ENCODE data around the gene FBXW7.

Gene FBXW7

DNA sequence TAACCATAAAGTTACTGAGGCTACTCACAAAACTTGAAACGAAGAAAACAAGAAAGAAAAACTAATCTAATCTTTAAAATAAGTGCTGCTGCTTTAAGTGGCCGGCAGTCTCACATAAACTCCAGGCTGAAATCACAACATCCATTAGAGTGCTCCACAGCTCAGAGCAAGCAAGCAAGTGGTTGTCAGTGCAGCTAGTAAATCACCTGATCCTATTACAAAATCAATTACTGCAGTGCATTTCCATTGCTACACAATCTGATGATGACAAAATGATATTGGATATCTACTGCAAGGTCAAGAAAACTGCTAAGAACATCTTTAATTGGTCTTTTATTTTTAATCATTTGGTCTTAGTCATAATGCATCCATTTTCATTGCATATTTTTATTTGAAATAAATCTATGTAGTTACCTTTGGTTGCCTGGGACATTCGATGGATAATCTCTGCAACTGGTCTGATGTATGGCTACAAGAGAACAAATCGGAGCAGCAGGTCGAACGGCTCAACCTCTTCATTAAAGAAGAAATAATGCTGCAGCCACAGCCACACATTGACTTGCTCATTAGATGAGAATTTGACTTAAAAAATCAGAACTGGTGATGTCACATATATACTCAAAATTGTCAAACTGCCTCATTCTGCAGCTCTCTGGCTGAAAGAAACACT, 87.7 kb downstream of the FBXW7 start:
- Histone ChIP-seq H3K36me3 (ENCODE audit: insufficient read depth, low read length) (no peaks in the 10 kb centered on the region), H3F3A (ENCODE audit: low read depth) (no peaks in the 10 kb centered on the region), H4K20me1 (ENCODE audit: insufficient read depth, low read length, poor library complexity, severe bottlenecking) (peaks cover 3% of the 10 kb centered on the region), H3K4me1 (ENCODE audit: insufficient read depth, low read length, poor library complexity, severe bottlenecking) (peaks cover 5% of the 10 kb centered on the region), H3K9me2 (replicated peaks; ENCODE audit: low read depth, low read length) (no peaks in the 10 kb centered on the region), H2AFZ (ENCODE audit: low read length) (no peak overlapping the region), H3K27me3 (ENCODE audit: insufficient read depth, low read length, poor library complexity, severe bottlenecking) (no peaks in the 10 kb centered on the region), H3K9me3 (ENCODE audit: insufficient read depth, low read depth, low read length) (no peaks in the 10 kb centered on the region), H3K4me3 (ENCODE audit: low read length, poor library complexity, severe bottlenecking) (no peak overlapping the region), H3K79me2 (ENCODE audit: insufficient read depth, low read length) (peaks cover 33% of the 10 kb centered on the region), H3K9ac (ENCODE audit: low read depth, low read length, poor library complexity, severe bottlenecking) (no peak overlapping the region), H3K4me2 (ENCODE audit: low read depth, low read length, poor library complexity, severe bottlenecking) (no peak overlapping the region)
- TF ChIP-seq, protein P1, sequence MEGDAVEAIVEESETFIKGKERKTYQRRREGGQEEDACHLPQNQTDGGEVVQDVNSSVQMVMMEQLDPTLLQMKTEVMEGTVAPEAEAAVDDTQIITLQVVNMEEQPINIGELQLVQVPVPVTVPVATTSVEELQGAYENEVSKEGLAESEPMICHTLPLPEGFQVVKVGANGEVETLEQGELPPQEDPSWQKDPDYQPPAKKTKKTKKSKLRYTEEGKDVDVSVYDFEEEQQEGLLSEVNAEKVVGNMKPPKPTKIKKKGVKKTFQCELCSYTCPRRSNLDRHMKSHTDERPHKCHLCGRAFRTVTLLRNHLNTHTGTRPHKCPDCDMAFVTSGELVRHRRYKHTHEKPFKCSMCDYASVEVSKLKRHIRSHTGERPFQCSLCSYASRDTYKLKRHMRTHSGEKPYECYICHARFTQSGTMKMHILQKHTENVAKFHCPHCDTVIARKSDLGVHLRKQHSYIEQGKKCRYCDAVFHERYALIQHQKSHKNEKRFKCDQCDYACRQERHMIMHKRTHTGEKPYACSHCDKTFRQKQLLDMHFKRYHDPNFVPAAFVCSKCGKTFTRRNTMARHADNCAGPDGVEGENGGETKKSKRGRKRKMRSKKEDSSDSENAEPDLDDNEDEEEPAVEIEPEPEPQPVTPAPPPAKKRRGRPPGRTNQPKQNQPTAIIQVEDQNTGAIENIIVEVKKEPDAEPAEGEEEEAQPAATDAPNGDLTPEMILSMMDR (conservative IDR thresholded peaks at IDR 0.05; ENCODE audit: low read length), result no peak
- TF ChIP-seq EZH2phosphoT487 (IDR thresholded peaks at IDR 0.05; ENCODE audit: borderline replicate concordance), result no peak

DNA sequence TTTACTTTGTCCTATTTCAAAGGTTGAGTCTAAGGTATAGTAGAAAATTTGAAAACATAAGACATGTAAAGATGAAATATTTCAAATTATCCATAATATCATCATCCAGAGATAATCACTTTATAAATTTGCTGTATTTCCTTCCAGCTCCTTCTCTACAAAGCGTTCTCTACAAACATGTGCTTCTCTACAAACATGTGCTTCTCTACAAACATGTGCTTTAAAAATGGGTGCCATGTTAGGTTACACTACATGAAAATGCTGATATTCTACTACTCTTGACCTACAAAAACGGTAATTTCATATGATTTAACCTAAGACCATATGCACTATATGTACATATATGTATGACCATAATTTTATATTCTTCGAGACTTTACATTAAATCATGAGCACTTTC, 92.0 kb downstream of the FBXW7 start:
- Histone ChIP-seq H3K79me2 (ENCODE audit: insufficient read depth, low read length) (peaks cover 41% of the 10 kb centered on the region), H3K9me3 (ENCODE audit: insufficient read depth, low read depth, low read length) (no peaks in the 10 kb centered on the region), H3K4me1 (ENCODE audit: insufficient read depth, low read length, poor library complexity, severe bottlenecking) (no peaks in the 10 kb centered on the region), H3K4me3 (ENCODE audit: low read length, poor library complexity, severe bottlenecking) (no peak overlapping the region), H4K20me1 (ENCODE audit: insufficient read depth, low read length, poor library complexity, severe bottlenecking) (no peaks in the 10 kb centered on the region), H2AFZ (ENCODE audit: low read length) (no peak overlapping the region), H3K36me3 (ENCODE audit: insufficient read depth, low read length) (no peaks in the 10 kb centered on the region), H3F3A (ENCODE audit: low read depth) (no peaks in the 10 kb centered on the region), H3K4me2 (ENCODE audit: low read depth, low read length, poor library complexity, severe bottlenecking) (no peak overlapping the region), H3K27me3 (ENCODE audit: insufficient read depth, low read length, poor library complexity, severe bottlenecking) (no peaks in the 10 kb centered on the region), H3K9me2 (replicated peaks; ENCODE audit: low read depth, low read length) (no peaks in the 10 kb centered on the region), H3K9ac (ENCODE audit: low read depth, low read length, poor library complexity, severe bottlenecking) (no peak overlapping the region)
- no peak for TF ChIP-seq EZH2phosphoT487 (IDR thresholded peaks at IDR 0.05; ENCODE audit: borderline replicate concordance)
- TF ChIP-seq, protein P1 (conservative IDR thresholded peaks at IDR 0.05; ENCODE audit: low read length), result no peak

DNA sequence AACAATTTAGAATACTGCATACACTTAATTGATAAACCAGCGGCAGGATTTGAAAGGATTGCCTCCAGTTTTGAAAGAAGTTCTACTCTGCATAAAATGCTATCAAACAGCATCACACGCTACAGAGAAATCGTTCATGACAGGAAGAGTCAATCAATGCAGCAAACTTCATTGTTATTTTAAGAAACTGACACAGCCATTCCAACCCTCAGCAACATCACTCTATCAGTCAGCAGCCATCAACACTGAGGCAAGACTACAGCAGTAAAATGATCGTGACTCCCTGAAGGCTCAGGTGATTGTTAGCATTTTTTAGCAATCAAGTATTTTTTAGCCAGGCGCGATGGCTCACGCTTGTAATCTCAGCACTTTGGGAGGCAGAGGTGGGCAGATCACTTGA, 98.3 kb downstream of the FBXW7 start:
- Histone ChIP-seq H2AFZ (ENCODE audit: low read length) (no peak overlapping the region), H3K36me3 (ENCODE audit: insufficient read depth, low read length) (0 out of 2 replicates have a peak, but pooled peaks cover 5% of the 10 kb centered on the region), H3K4me2 (ENCODE audit: low read depth, low read length, poor library complexity, severe bottlenecking) (no peak overlapping the region), H3K4me3 (ENCODE audit: low read length, poor library complexity, severe bottlenecking) (no peak overlapping the region), H3K9me3 (ENCODE audit: insufficient read depth, low read depth, low read length) (0 out of 2 replicates have a peak, but pooled peaks cover 4% of the 10 kb centered on the region), H3K27me3 (ENCODE audit: insufficient read depth, low read length, poor library complexity, severe bottlenecking) (no peaks in the 10 kb centered on the region), H3K4me1 (ENCODE audit: insufficient read depth, low read length, poor library complexity, severe bottlenecking) (peaks cover 11% of the 10 kb centered on the region), H3K9me2 (replicated peaks; ENCODE audit: low read depth, low read length) (no peaks in the 10 kb centered on the region), H3K79me2 (ENCODE audit: insufficient read depth, low read length) (peaks cover 52% of the 10 kb centered on the region), H3F3A (ENCODE audit: low read depth) (no peaks in the 10 kb centered on the region), H4K20me1 (ENCODE audit: insufficient read depth, low read length, poor library complexity, severe bottlenecking) (no peaks in the 10 kb centered on the region), H3K9ac (ENCODE audit: low read depth, low read length, poor library complexity, severe bottlenecking) (no peak overlapping the region)
- no peak for TF ChIP-seq EZH2phosphoT487 (IDR thresholded peaks at IDR 0.05; ENCODE audit: borderline replicate concordance)
- TF ChIP-seq, protein P1 (conservative IDR thresholded peaks at IDR 0.05; ENCODE audit: low read length), result no peak

Measured in Loucy (cell line).